ELF-1 (cell line): ENCODE data around the gene MTA2.
"Not testable (repeated sequence)": the region's sequence is repeated elsewhere in the genome, so short reads cannot be mapped to it uniquely, and the experiment has no call there.

ENCODE experiments used
- DNase-seq: peaks from one replicate; pipeline ENCODE4 v3.0.0-alpha.2; 2016; ENCODE audit warnings: low read depth, low spot score

Gene MTA2

DNA sequence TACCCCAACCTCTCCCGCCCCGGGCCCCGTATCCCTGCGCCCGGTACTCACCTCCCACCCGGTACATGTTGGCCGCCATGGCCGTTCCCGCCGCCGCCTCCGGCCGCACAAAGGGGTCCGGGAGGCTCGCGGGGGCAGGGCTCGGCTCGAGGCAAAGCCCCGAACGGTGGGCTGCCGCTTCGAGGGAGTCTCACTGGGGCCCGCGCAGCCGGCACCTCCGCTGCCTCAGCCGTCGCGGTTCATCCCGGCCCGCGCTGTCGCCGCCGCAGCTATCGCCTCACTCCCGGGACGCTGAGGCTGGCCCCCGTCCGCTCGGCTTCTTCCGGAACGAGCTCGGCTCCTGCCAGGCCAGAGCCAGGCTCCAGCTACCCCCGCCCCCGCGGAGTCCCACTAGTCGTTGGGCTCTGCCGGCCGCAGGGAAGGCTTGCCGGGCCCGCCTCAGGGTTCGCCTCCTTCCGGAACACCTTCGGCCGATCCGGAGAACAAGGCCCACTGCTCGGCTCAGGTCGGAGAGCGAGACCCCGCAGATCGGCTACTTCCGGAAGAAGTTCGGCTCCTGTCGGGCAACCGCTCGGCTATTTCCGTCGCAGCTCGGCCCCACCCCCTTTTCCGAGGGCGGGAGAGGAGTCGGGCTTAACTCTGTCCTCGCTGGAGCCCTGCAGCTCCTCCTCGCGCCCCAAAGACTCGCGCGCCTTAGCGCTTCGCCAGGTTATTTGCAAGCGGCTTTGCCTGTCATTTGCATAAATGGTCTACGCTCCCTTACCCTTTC is at the start of gene MTA2:
Gene MTA2 (minus strand): TSS at position 494 of the 769 bp plus-strand sequence. CDS start 415 bp downstream, at position 79.
- peak; percentile 100 for DNase-seq

DNA sequence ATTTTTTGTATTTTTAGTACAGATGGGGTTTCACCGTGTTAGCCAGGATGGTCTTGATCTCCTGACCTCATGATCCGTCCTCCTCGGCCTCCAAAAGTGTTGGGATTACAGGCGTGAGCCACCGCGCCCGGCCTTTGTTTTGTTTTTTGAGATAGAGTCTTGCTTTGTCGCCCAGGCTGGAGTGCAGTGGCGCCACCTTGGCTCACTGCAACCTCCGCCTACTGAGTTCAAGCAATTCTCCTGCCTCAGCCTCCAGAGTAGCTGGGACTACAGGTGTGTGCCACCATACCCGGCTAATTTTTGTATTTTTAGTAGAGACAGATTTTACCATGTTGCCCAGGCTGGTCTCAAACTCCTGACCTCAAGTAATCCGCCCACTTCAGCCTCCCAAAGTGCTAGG is 48.6 kb upstream of the MTA2 start:
- DNase-seq = not testable (repeated sequence)

DNA sequence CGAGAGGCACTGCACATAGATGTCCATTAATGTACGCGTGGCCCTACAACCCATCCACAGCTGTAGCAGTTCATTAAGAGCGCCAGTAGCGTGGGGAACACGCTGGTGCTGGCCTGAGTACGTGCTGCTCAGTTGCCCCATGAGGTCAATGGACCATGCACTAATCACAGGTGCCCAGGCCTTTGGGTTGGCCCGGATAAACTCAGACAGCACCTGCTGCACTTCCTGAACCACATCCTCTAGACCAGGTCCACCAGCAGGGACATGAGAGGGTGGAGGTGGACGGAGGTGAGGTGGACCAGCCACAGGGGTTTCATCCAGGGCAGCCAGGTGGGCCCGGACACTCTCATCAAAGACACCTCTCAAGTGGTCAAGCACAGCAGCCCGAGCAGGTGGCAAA is 47.8 kb upstream of the MTA2 start:
- DNase-seq = no peak

DNA sequence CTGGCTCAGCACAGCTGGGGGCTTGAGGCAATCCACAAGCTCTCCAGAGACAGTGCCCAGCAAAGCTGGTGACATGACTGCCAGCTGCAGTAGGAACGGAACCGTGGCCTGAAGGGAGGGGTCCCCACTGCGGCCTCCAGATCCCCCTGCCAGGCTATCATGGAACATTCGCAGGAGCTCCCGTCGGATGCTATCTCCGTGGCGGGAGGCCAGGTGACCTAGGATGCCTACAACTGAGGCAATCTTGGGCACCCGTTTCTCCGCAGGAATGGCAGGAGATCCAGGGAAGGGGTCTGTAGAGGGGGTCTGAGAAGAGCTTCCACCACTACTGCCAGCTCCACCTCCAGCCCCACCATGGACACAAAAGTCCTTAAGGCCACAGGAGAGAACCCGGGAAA is 47.3 kb upstream of the MTA2 start:
- no peak for DNase-seq

DNA sequence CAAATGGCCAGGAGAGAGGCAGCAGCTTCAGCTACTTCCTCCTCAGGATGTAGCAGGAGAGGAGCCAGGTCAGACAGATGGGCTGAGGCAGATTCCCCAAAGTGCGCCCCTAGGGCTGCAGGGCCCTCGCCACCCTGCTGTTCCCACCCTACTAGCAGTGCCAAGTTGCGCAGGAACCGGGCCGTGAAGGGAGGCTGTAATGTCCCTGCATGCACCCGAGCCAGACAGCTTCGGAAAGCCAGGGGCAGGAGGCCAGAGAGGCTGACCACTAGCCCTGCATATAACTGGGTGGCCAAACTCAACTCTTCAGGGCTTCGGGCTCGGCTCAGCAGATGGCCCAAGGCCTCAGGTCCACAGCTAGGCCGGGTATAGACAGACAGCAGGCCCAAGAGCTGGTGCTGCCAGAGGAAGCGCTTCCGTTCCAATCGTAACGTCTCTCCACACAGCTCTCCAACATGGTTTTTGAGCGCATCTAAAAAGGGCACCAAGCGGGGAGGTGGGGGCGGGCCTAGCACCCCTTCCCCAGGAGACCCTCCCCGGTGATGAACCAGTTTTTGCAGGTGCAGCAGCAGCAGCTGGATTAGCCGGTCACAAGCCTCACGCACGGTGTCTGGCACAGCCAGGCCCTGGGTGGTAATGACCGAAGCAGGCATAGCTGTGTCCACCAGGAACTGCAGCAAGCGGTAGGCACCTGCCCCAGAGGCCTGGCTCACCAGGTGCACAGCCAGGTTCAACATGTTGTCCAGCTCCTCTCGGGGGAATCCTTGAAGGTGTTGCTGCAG is 46.7 kb upstream of the MTA2 start:
- DNase-seq = no peak

DNA sequence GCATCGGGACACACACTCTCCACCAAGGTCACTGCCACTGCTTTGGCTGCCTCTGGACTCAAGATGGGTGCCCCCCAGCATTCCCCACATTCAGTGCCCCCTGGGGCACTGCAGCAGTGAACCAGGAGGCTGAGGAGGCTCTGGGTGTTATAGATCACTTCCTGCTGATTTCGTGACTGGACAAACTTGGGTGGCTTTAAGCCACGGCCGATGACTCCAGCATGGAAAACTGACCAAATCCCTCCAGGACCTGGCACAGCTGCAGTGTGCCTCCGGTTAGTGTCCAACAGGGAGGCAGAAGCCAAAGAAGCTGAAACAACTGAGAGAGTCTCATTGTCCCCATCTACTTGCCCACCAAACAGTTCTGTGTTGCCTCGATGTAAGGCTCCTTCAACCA is 45.9 kb upstream of the MTA2 start:
- no peak for DNase-seq

DNA sequence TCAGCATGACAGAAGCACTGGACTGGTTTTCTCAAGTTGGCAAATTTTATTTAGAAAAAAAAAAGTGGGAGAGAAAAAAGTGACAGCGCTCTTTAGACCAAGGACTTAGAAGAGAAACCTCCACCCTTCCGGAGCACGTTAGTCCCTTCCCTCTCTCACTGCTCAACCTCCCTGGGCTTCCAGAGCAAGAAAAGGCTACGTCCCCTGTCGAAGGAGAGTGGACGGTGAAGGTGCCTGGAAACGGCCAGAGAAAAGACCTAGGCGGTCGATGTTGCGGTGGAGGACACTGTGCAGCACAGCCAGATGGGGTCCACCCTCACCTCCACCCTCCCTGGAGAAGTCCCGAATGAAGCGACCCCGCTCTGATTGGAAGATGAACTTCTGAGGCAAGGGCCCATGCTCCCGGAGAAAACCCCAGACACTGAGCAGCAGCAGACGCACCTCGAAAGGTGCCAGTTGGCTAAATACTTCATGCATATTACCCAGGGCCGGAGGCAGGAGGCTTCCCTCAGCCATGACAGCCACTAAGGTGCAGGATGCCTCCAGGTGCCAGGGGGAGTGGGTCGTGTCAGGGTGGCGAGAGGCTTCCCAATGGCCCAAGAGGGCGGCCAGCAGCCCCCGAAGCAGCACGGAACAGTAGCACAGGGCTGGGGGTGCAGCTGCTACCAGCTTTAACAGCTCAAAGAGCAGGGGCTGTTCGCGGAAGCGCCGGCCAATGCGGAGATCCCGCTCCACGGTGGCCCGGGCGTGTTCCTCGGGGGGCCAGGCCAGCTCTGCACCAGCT is 45.4 kb upstream of the MTA2 start:
- no peak for DNase-seq

DNA sequence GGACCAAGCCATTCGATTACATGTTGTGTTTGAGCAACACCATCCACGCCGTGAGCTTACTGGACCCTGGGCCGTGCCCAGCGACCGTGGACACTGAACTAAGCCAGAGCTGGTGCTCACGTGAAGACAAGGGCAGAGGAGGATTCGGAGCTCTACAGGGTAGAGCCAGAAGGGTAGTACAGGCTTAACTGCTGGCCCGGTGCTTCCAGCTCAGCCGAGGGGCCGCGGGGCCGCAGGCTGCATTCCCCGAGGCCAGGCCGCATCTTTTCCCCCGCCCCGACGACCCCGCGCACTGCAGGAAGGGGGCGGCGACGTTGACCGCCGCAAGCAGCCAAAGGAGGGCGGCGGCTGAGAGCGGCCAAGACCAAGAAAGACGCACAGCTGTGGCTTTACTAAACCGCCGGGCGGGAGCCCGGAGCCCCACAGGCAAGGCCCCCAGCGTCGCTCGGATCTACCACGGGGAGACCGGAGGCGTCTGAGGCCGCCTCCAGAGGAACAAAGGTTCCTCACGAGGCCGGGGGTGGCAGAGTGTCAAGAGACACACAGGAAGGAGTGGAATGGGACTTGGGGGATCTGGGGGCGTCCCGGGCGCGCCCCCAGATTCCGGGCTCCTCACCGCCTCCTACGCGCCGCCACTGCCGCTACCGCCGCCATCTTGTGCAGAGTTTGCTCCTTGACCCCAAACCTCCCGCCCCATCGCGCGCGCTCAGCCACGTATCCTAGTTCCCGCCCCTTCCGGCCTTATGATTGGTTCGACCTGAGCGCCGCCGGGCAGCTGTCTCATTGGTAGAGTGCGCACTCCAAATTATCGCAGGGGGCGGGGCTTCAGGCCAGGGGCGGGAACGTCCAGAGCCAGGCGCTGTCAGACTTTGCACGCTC is 44.5 kb upstream of the MTA2 start, which contains the start of gene GANAB:
Gene GANAB (minus strand): TSS at position 668 of the 879 bp plus-strand sequence. CDS start 14 bp downstream, at position 654.
- DNase-seq = peak; percentile 99

DNA sequence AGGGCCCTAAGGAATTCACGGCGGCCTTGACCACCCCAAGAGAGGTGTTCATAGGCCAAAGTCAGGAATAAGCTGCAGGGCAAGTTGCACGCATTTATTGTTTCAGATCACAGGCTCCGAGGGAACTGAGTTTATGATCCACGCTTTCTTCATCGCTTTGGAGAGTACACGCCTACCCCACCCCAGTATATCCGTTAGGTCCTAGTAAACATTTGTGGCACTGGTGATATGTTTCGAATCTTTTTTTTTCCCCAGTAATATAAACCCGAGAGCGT is 43.9 kb upstream of the MTA2 start:
- no peak for DNase-seq

DNA sequence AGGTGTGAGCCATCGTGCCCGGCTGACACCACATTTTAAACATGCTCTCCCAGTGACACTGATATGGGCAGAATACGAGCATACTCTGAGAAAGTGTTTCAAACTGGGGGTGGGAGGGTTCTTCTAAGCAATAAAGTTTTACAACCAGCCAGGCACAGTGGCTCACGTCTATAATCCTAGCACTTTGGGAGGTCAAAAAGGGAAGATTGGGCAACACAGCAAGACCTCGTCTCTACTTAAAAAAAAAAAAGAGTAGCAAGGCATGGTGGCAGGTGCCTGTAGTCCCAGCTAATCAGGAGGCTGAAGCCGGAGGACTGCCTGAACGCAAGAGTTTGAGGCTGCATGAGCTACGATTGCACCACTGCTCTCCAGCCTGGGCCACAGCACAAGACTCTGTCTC is 42.6 kb upstream of the MTA2 start:
- no peak for DNase-seq

DNA sequence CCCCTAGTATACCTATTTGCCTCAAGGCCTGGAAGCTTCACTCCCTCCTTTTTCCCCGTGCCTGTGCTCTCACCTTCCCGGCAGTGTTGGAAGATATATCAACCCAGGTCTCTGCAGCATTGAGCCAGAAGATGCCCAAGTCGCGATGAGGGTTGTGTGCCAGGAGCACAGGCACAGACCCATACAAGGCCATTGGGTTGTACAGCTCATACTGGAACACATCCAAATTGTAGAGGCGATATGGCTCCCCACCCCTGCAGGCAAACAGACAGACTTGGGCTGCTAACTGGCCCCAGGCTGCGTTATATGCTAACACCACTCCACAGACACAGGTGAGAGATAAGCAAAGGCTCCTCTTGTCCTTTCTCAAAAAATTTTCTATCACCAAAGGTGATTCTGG is 30.8 kb upstream of the MTA2 start:
- no peak for DNase-seq

DNA sequence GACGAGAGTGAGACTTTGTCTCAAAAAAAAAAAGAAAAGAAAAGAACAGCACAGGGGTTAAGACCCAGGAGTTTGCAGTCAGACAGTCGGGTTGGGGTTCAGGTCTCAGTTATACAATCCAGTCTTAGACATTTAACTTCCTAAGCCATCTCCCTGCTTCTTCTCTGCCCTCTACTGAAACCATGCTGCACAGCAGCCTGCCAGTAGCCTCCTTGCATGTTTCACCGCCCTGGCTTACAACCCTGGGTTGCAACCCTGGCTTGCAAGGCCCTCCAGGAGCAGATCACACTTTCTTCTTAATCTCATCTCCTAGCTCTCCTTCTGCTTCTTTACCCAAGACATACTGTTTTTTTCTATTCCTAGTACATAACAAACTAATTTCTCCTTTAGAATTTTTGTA is 26.0 kb upstream of the MTA2 start:
- DNase-seq = no peak

DNA sequence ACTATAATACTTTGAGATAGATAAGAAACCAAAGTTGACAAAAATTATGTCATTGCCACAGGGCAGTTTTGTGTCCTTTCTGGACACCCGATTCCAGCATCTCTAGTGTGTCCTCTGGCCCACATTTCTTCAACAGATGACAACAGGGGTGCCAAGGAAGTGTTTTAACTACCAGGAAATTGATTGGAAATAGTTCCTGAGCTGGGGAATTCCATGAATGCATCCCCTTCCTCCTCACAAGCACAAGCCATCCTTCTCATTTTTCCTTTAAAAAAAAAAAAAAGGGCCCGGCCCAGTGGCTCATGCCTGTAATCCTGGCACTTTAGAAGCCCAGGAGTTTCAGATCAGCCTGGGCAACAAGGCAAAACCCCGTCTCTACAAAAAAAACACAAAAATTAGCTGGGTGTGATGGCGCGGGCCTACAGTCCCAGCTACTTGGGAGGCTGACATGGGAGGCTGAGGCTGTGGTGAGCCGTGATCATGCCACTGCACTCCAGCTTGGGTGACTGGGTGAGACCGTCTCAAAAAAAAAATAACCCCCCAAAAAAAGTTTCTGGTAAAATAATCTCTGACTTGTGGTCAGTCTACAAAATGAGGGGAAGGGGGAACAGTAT is 20.9 kb upstream of the MTA2 start:
- no peak for DNase-seq

DNA sequence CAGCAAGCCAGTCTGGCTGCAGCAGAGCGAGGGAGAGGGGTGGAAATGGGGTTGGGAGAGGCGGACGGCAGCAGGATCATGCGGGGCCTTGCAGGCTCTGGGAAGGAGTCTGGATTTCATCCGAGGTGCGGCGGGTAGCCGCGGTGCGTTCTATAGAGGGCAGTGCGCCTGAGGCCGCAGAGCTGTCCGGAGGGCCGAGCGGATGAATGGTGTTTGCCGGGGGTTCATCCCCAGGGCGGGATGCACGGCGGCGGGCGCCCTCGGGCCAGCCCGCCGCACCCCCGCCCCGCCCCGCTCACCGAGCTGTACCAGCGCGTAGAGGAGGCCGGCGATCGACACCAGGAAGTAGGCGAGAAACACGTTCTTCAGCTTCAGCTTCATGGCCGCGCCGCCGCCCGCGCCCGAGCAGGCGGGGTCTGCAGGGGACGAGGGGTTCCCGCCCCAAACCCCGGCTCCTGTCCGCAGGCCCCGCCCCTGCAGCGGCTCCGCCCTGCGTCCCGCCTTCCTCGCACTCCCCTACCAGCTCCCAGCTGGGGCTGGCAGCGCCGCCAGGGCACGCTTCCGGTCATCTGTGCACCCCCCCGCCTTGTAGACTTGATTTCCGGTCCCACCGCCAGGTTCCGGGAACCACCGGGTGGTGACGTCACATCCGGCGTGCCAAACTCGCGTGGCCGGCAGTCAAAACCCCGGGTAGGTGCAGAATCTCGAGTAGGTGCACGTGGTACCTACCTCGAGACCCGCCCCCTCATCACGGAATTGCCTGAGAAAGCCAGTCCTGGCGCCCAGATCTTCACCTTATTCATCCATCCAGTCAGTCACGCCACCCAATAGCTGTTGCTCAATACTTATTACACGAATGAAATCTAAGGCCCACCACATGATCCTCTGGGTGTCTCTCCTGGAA is 20.2 kb upstream of the MTA2 start, which contains the start of gene B3GAT3:
Gene B3GAT3 (minus strand): TSS at position 420 of the 904 bp plus-strand sequence. CDS start 39 bp downstream, at position 381.
- peak; percentile 99 for DNase-seq

DNA sequence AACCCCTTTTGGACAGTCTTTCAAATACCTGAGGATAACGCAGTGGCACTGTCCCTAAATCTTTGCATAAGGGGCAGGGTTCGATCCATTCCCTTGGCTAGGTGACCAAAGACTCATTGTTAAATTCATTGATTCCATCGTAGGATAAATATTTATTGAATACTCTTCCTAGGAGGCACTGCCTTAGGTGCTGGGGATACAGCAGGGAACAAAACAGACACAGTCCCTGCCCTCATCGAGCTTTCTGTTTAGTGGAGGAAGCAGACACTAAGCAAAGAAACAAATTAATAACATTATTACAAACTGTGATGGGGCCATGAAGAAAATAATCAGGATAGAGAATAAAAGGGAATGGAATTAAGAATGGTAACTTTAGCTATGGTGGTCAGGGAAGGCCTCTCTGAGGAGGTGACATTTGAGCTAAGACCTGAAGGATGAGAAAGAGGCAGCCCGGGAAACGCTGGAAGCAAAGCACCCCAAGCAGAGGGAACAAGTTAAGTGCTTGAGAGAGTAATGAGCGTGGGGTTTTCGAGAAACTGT is 19.4 kb upstream of the MTA2 start:
- DNase-seq = no peak

DNA sequence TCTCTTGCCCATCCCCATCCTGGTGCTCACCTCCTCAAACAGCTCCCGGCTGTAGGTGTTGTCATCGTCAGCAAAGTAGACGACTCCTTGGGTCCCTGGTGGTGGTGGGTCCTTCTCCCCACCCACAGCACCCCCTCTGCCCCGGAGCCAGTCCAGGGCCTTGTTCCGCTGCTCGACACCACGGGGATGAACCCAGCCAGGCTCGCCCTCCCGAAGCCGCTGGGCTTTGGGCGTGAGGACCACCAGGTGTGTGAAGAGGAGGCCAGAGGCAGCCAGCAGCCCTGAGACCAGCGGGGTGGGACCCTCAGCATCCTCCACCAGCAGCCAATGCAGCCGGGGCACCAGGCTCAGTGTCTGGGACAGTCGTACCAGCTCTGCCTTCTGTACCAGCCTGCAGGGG is 15.3 kb upstream of the MTA2 start:
- DNase-seq = not testable (repeated sequence)

DNA sequence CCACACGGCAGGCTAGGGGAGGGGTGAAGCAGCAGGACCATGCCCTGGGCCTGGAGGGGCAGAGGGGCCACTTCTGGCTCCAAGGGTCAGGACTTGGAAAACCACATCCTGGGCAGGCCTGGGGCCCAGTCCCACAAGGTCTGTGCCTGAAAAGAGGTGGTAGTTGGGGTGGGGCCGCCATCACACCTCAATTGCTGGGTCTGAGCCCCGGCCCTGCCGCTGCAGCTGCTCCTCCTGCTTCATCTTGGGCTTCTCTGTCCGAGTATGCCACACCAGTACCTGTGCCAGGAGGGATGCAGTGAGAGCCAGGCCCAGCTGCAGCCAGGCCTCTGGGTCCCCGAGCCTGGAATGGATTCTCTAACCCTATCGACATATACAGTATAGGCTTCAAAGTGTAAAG is 13.9 kb upstream of the MTA2 start:
- DNase-seq = no peak

DNA sequence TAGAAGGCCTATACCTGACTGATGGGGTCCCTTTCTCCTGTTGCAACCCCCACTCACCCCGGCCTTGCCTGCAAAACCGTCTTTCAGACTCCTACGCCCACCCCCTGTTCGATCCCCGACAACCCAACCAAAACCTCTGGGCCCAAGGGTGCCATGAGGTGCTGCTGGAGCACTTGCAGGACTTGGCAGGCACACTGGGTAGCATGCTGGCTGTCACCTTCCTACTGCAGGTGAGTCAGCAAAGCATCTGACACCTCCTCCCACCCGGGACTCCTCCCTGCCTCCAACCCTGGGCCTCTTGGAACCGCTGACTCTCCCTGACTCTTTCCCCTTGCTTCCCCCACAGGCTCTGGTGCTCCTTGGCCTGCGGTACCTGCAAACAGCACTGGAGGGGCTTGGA is 12.6 kb upstream of the MTA2 start:
- no peak for DNase-seq

DNA sequence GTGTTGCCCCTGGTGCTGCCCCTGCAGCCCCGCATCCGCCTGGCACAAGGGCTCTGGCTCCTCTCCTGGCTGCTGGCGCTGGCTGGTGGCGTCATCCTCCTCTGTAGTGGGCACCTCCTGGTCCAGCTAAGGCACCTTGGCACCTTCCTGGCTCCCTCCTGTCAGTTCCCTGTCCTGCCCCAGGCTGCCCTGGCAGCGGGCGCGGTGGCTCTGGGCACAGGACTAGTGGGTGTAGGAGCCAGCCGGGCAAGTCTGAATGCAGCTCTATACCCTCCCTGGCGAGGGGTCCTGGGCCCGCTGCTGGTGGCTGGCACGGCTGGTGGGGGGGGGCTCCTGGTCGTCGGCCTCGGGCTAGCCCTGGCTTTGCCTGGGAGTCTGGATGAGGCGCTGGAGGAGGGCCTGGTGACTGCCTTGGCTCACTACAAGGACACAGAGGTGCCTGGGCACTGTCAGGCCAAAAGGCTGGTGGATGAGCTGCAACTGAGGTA is 11.7 kb upstream of the MTA2 start:
- no peak for DNase-seq
